A673 (cell line): ENCODE data around the gene INPP5A. TPM values are rescaled to one million over a fixed set of nuclear protein-coding genes. Genes with fewer than 3 reads are reported as not detected.

ENCODE experiments used
- BruUV-seq: library from RNA; stranded (reverse); fragments of 400-500 nt; replicated peaks from 2 replicates; lab custom pipeline; 2021; lab: Mats Ljungman, UMichigan
- CTCF ChIA-PET: fragments of 300-600 bp; sonication (Branson Sonifier 250); formaldehyde crosslinking; loops from one replicate; lab custom pipeline; 2022; ENCODE audit warnings: antibody characterized with exemption; lab: Charles Lee
- POLR2A ChIA-PET: fragments of 300-600 bp; sonication (Branson Sonifier 250); formaldehyde crosslinking; loops from one replicate; lab custom pipeline; 2022; ENCODE audit warnings: antibody characterized with exemption; ENCODE audit not compliant: low non-redundant PET; lab: Charles Lee
- DNase-seq: peaks from one replicate; pipeline ENCODE4 v3.0.0-alpha.2; 2015; ENCODE audit warnings: low spot score
- H3K27ac ChIP-seq: fragments of 200-600 bp; sonication (generic); 2 replicates; pipeline ENCODE4 v1.5.1; 2016; ENCODE audit warnings: mixed run types, low read depth, mild to moderate bottlenecking, mixed read lengths, antibody characterized with exemption, low read length; ENCODE audit not compliant: poor library complexity, severe bottlenecking
- H3K27me3 ChIP-seq: fragments of 200-600 bp; sonication (generic); replicated peaks from 2 replicates; pipeline ENCODE4 v1.6.1; 2017; ENCODE audit warnings: mixed run types, low read depth, mild to moderate bottlenecking, mixed read lengths, antibody characterized with exemption, low read length; ENCODE audit not compliant: insufficient read depth, poor library complexity
- H3K36me3 ChIP-seq: fragments of 200-600 bp; sonication (generic); 2 replicates; pipeline ENCODE4 v1.6.1; 2016; ENCODE audit warnings: mixed run types, mild to moderate bottlenecking, mixed read lengths, antibody characterized with exemption, low read length; ENCODE audit not compliant: insufficient read depth, poor library complexity, severe bottlenecking
- H3K4me1 ChIP-seq: fragments of 200-600 bp; sonication (generic); 2 replicates; pipeline ENCODE4 v1.6.1; 2017; ENCODE audit warnings: mixed run types, mild to moderate bottlenecking, mixed read lengths, antibody characterized with exemption, low read length; ENCODE audit not compliant: insufficient read depth, poor library complexity, severe bottlenecking
- H3K4me3 ChIP-seq: fragments of 200-600 bp; sonication (generic); 2 replicates; pipeline ENCODE4 v1.5.1; 2016; ENCODE audit warnings: low read depth, mixed run types, mild to moderate bottlenecking, mixed read lengths, low read length; ENCODE audit not compliant: poor library complexity, severe bottlenecking
- H3K9me3 ChIP-seq: fragments of 200-600 bp; sonication (generic); 2 replicates; pipeline ENCODE4 v1.6.1; 2016; ENCODE audit warnings: mixed run types, low read depth, mild to moderate bottlenecking, mixed read lengths, antibody characterized with exemption, low read length; ENCODE audit not compliant: poor library complexity, severe bottlenecking
- CTCF ChIP-seq: fragments of 300-800, 200-600 bp; sonication (generic); conservative IDR thresholded peaks from 2 replicates; pipeline ENCODE4 v1.5.1; 2017; ENCODE audit warnings: low read depth, mild to moderate bottlenecking, antibody characterized with exemption, low read length, moderate library complexity, mixed read lengths
- EZH2 ChIP-seq: fragments of 200-600 bp; sonication (generic); IDR thresholded peaks from 2 replicates; pipeline ENCODE4 v1.6.1; 2017; ENCODE audit warnings: borderline replicate concordance, low read depth, mild to moderate bottlenecking, mixed read lengths, antibody characterized with exemption, low read length; ENCODE audit not compliant: poor library complexity, severe bottlenecking
- intact Hi-C: fragments of 100-400 bp; cut with micrococcal nuclease; formaldehyde crosslinking; loops from one replicate; pipeline ENCODE4 v1.10.0; 2022; ENCODE audit not compliant: unreplicated experiment
- total RNA-seq: library from RNA; stranded (reverse); gene quantifications from 2 replicates; pipeline ENCODE4 v1.2.3, GENCODE V29; 2021

The INPP5A gene
- total RNA-seq, 1 experiment from 2014 or later = 21.8 TPM

- POLR2A ChIA-PET = no interaction called here
- BruUV-seq = no TSS peak
- H3K36me3 ChIP-seq = no peaks in the 10 kb centered on the region
- DNase-seq = no peak
- TF ChIP-seq CTCF (no peak), EZH2 (no peak)
- H3K27me3 ChIP-seq = no peaks in the 10 kb centered on the region
- no peaks in the 10 kb centered on the region for H3K4me1 ChIP-seq
- no peak overlapping the region for H3K4me3 ChIP-seq
- H3K27ac ChIP-seq = no peak overlapping the region
- CTCF ChIA-PET = no interaction called here
- H3K9me3 ChIP-seq = peaks cover 14% of the 10 kb centered on the region
- intact Hi-C loops = no loop called here
Observed at GRCh38 chr10:132707121-132707775, 169.7 kb downstream of the INPP5A start.

- Histone ChIP-seq H3K4me3 (no peak overlapping the region), H3K27me3 (no peaks in the 10 kb centered on the region), H3K36me3 (no peaks in the 10 kb centered on the region), H3K4me1 (no peaks in the 10 kb centered on the region), H3K9me3 (peaks cover 14% of the 10 kb centered on the region), H3K27ac (no peak overlapping the region)
- TF ChIP-seq CTCF = no peak
- no peak for TF ChIP-seq EZH2
- no peak for DNase-seq
- POLR2A ChIA-PET = no interaction called here
- CTCF ChIA-PET = no interaction called here
- intact Hi-C loops = no loop called here
- BruUV-seq = no TSS peak
Observed at GRCh38 chr10:132707776-132708171, 170.2 kb downstream of the INPP5A start.

GRCh38 chr10:132708441-132708840 lies 170.9 kb downstream of the INPP5A start:
- Histone ChIP-seq H3K4me3 (no peak overlapping the region), H3K27me3 (no peaks in the 10 kb centered on the region), H3K4me1 (no peaks in the 10 kb centered on the region), H3K27ac (no peak overlapping the region), H3K36me3 (no peaks in the 10 kb centered on the region), H3K9me3 (peaks cover 14% of the 10 kb centered on the region)
- no TSS peak for BruUV-seq
- TF ChIP-seq CTCF = no peak
- TF ChIP-seq EZH2 = no peak
- ChIA-PET CTCF (no interaction called here), POLR2A (no interaction called here)
- intact Hi-C loops = no loop called here
- DNase-seq = no peak
